ENCODE data around the gene WWP2. TPM values are rescaled to one million over a fixed set of nuclear protein-coding genes. Genes with fewer than 3 reads are reported as not detected.

WWP2 gene
- total and polyA plus RNA-seq, 2 donors (not counting 3 experiments of a cell fraction or from before 2014, with no cell fraction given): 17.9 to 44.9 TPM

DNA sequence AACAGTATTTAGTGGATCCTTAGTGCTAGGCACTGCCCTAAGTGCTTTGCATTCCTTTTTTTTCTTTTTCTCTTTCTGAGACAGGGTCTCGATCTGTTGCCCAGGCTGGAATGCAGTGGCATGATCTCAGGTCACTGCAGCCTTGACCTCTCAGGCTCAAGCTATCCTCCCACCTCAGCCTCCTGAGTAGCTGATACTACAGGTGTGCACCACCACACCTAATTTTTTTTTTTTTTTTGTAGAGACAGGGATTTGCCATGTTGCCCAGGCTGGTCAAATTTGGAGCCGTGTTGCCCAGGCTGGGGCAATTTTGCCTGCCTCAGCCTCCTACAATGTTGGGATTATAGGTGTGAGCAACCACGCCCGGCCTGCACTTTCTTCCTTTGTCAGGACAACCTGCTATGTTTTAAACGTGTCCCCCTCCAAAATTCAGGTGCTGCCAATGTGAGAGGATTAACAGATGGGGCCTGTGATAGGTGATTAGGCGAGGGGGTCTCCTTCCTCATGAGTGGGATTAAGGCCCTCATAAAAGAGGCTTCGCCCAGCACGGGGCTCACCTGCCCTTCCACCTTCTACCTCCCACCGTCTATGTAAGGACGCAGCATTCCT, 41.2 kb upstream of the WWP2 start:
- H2AFZ ChIP-seq (ENCODE audit: low read depth, low read length): no peak overlapping the region
- no peak overlapping the region for H3K4me3 ChIP-seq (replicated peaks in 1 of 3; ENCODE audit: insufficient read depth in 1 of 3, low read depth in 1 of 3, low read length in 3 of 3)
- no peak for FAIRE-seq
- H3K4me2 ChIP-seq (ENCODE audit: insufficient read depth, low read length): no peak overlapping the region
- H3K9me1 ChIP-seq (replicated peaks; ENCODE audit: control insufficient read depth, extremely low read depth, insufficient read depth, low read length): no peaks in the 10 kb centered on the region
- peaks cover 22% of the 10 kb centered on the region for H3K4me1 ChIP-seq (ENCODE audit: control insufficient read depth, extremely low read depth, insufficient read depth, low read length)
- dilution Hi-C loops (cut with MboI; ENCODE audit: extremely low pct_ligation_motif_present, low sequenced_read_pairs) (no loop called here), intact Hi-C loops (cut with micrococcal nuclease) (no loop called here)
- CTCF ChIA-PET: interaction anchor here (1.2 to 8.5 kb wide), 2 partner anchors 34 to 325 kb away, joined by 3 to 55 read pairs; partner anchors contain the start of gene NOB1
- no peak overlapping the region for H3K27ac ChIP-seq (ENCODE audit: insufficient read depth, low read depth, low read length)
- peaks cover 9 to 29% of the 10 kb centered on the region in 2 experiments for H3K36me3 ChIP-seq (ENCODE audit: control insufficient read depth in 2 of 2, extremely low read depth in 1 of 2, insufficient read depth in 2 of 2, low read length in 2 of 2)
- no peaks in the 10 kb centered on the region for H3K9me3 ChIP-seq (replicated peaks; ENCODE audit: control insufficient read depth, insufficient read depth, low read length)
- no peak overlapping the region for H3K9ac ChIP-seq (replicated peaks; ENCODE audit: extremely low read depth, insufficient read depth, low read length)
- no peak for DNase-seq (ENCODE audit: low read depth, low spot score)
- H3K27me3 ChIP-seq (ENCODE audit: control insufficient read depth in 2 of 2, insufficient read depth in 2 of 2, low read length in 2 of 2): no peaks in the 10 kb centered on the region
- H3K79me2 ChIP-seq (ENCODE audit: control insufficient read depth, insufficient read depth, low read length): peaks cover 62% of the 10 kb centered on the region
- no peaks in the 10 kb centered on the region for H4K20me1 ChIP-seq (replicated peaks; ENCODE audit: control insufficient read depth, extremely low read depth, insufficient read depth, low read length)
- no peak for TF ChIP-seq MYC (IDR thresholded peaks at IDR 0.05; ENCODE audit: low read depth, low read length)
- TF ChIP-seq EZH2 (IDR thresholded peaks at IDR 0.05; ENCODE audit: borderline replicate concordance, low read depth, low read length, severe bottlenecking): no peak
- no peak for TF ChIP-seq POLR2A (IDR thresholded peaks at IDR 0.05; ENCODE audit: low read depth, low read length)
- no peak for TF ChIP-seq POLR2AphosphoS5 (IDR thresholded peaks at IDR 0.05; ENCODE audit: insufficient read depth, low read depth, low read length)
- TF ChIP-seq, protein P1, sequence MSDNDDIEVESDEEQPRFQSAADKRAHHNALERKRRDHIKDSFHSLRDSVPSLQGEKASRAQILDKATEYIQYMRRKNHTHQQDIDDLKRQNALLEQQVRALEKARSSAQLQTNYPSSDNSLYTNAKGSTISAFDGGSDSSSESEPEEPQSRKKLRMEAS (IDR thresholded peaks at IDR 0.05; ENCODE audit: insufficient read depth, insufficient read length): no peak
- TF ChIP-seq FOS (IDR thresholded peaks at IDR 0.05; ENCODE audit: borderline replicate concordance, insufficient read depth, low read length): no peak
- no peak for TF ChIP-seq GATA2 (IDR thresholded peaks at IDR 0.05; ENCODE audit: insufficient read depth, insufficient read length, low read depth, low read length)
- TF ChIP-seq, protein P2, sequence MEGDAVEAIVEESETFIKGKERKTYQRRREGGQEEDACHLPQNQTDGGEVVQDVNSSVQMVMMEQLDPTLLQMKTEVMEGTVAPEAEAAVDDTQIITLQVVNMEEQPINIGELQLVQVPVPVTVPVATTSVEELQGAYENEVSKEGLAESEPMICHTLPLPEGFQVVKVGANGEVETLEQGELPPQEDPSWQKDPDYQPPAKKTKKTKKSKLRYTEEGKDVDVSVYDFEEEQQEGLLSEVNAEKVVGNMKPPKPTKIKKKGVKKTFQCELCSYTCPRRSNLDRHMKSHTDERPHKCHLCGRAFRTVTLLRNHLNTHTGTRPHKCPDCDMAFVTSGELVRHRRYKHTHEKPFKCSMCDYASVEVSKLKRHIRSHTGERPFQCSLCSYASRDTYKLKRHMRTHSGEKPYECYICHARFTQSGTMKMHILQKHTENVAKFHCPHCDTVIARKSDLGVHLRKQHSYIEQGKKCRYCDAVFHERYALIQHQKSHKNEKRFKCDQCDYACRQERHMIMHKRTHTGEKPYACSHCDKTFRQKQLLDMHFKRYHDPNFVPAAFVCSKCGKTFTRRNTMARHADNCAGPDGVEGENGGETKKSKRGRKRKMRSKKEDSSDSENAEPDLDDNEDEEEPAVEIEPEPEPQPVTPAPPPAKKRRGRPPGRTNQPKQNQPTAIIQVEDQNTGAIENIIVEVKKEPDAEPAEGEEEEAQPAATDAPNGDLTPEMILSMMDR (IDR thresholded peaks at IDR 0.05; ENCODE audit: extremely low read depth in 1 of 2, insufficient read depth in 1 of 2, low read depth in 1 of 2, low read length in 2 of 2): no peak
- TF ChIP-seq JUN (IDR thresholded peaks at IDR 0.05; ENCODE audit: borderline replicate concordance, insufficient read depth, insufficient read length, low read depth): no peak
- POLR2A ChIA-PET: interaction anchor here (0.9 kb wide), 1 partner anchor 16 kb away, joined by 4 read pairs; no protein-coding TSS in a partner anchor
- no TSS peak for BruUV-seq (replicated peaks)

All from endothelial cell of umbilical vein (primary cell).